Central memory CD8-positive, alpha-beta T cell (primary cell): Measurements from ENCODE around the gene RNF157.
"Not testable (repeated sequence)": the region's sequence is repeated elsewhere in the genome, so short reads cannot be mapped to it uniquely, and the experiment has no call there.

Source experiments
- ATAC-seq: fragments of 150-1000 bp; cut with Tn5 transposase; replicated peaks from 2 replicates; pipeline ENCODE4 v1.10.0; 2022; ENCODE audit warnings: mild to moderate bottlenecking, moderate FRiP score, moderate number of reproducible peaks; ENCODE audit not compliant: poor library complexity, severe bottlenecking; ENCODE audit errors: extremely low read depth
- DNase-seq, 2 donors: peaks; one replicate each; pipeline ENCODE4 v3.0.0; 2021; ENCODE audit warnings: low spot score in 2 of 2
- H3K27ac Mint-ChIP-seq: one replicate; pipeline ENCODE4 v1.8.0; 2022; ENCODE audit warnings: low read depth, mild to moderate bottlenecking, moderate library complexity, mixed read lengths
- H3K27me3 Mint-ChIP-seq: one replicate; pipeline ENCODE4 v1.8.0; 2022; ENCODE audit warnings: mixed read lengths
- H3K36me3 Mint-ChIP-seq: one replicate; pipeline ENCODE4 v1.8.0; 2022; ENCODE audit warnings: mild to moderate bottlenecking, moderate library complexity, mixed read lengths; ENCODE audit not compliant: insufficient read depth
- H3K4me1 Mint-ChIP-seq: one replicate; pipeline ENCODE4 v1.8.0; 2022; ENCODE audit warnings: mixed read lengths
- H3K4me3 Mint-ChIP-seq: one replicate; pipeline ENCODE4 v1.8.0; 2022; ENCODE audit warnings: mild to moderate bottlenecking, moderate library complexity, mixed read lengths
- H3K9me3 Mint-ChIP-seq: one replicate; pipeline ENCODE4 v1.8.0; 2022; ENCODE audit warnings: mixed read lengths

Gene RNF157

GRCh38 chr17:76243826-76244679 is 3.8 kb upstream of the RNF157 start:
- Mint-ChIP-seq H3K27ac (no peak overlapping the region), H3K4me1 (peaks cover 29% of the 10 kb centered on the region)
- no peak for DNase-seq

GRCh38 chr17:76241691-76242255 is 1.5 kb upstream of the RNF157 start:
- ATAC-seq (no peak), DNase-seq (no peak)
- Mint-ChIP-seq H3K9me3 (no peaks in the 10 kb centered on the region), H3K4me3 (peak overlapping the region; percentile 90), H3K27me3 (no peaks in the 10 kb centered on the region), H3K4me1 (peaks cover 30% of the 10 kb centered on the region), H3K36me3 (peaks cover 3% of the 10 kb centered on the region), H3K27ac (no peak overlapping the region)

More at GRCh38 chr17:76243826-76244679, 3.8 kb upstream of the RNF157 start:
- Mint-ChIP-seq H3K4me3 (no peak overlapping the region), H3K36me3 (peaks cover 3% of the 10 kb centered on the region), H3K27me3 (no peaks in the 10 kb centered on the region), H3K9me3 (no peaks in the 10 kb centered on the region)
- no peak for ATAC-seq

- peaks cover 3% of the 10 kb centered on the region for H3K36me3 Mint-ChIP-seq
- peaks cover 24% of the 10 kb centered on the region for H3K4me1 Mint-ChIP-seq
- H3K9me3 Mint-ChIP-seq: no peaks in the 10 kb centered on the region
These were observed 878 bp upstream of the RNF157 start for GRCh38 chr17:76241204-76241538.

GRCh38 chr17:76239538-76240274 is 587 bp downstream of the RNF157 start:
- ATAC-seq: no peak
- H3K4me1 Mint-ChIP-seq: peaks cover 22% of the 10 kb centered on the region
- no peak for DNase-seq
- peak overlapping the region; percentile 71 for H3K4me3 Mint-ChIP-seq
- H3K27ac Mint-ChIP-seq: no peak overlapping the region
- H3K9me3 Mint-ChIP-seq: no peaks in the 10 kb centered on the region
- H3K27me3 Mint-ChIP-seq: no peaks in the 10 kb centered on the region
- H3K36me3 Mint-ChIP-seq: peaks cover 3% of the 10 kb centered on the region

More at GRCh38 chr17:76241204-76241538, 878 bp upstream of the RNF157 start:
- ATAC-seq (no peak), DNase-seq (no peak)
- peak overlapping the region; percentile 74 for H3K27ac Mint-ChIP-seq
- H3K27me3 Mint-ChIP-seq: no peaks in the 10 kb centered on the region
- peak overlapping the region; percentile 90 for H3K4me3 Mint-ChIP-seq

GRCh38 chr17:76238847-76239537 is 1.3 kb downstream of the RNF157 start:
- no peaks in the 10 kb centered on the region for H3K27me3 Mint-ChIP-seq
- peaks cover 27% of the 10 kb centered on the region for H3K4me1 Mint-ChIP-seq
- ATAC-seq (no peak), DNase-seq (no peak)
- peak overlapping the region; percentile 71 for H3K4me3 Mint-ChIP-seq
- no peaks in the 10 kb centered on the region for H3K9me3 Mint-ChIP-seq
- H3K36me3 Mint-ChIP-seq: peaks cover 3% of the 10 kb centered on the region
- H3K27ac Mint-ChIP-seq: no peak overlapping the region

GRCh38 chr17:76237859-76238313 is 2.4 kb downstream of the RNF157 start:
- DNase-seq (no peak), ATAC-seq (no peak)
- Mint-ChIP-seq H3K27ac (no peak overlapping the region), H3K36me3 (peaks cover 3% of the 10 kb centered on the region), H3K4me3 (peak overlapping the region; percentile 11), H3K9me3 (no peaks in the 10 kb centered on the region), H3K4me1 (peaks cover 31% of the 10 kb centered on the region), H3K27me3 (no peaks in the 10 kb centered on the region)

- H3K4me1 Mint-ChIP-seq: peaks cover 31% of the 10 kb centered on the region
- ATAC-seq (no peak), DNase-seq (no peak)
- H3K9me3 Mint-ChIP-seq: no peaks in the 10 kb centered on the region
- peaks cover 3% of the 10 kb centered on the region for H3K36me3 Mint-ChIP-seq
- no peaks in the 10 kb centered on the region for H3K27me3 Mint-ChIP-seq
- H3K4me3 Mint-ChIP-seq: no peak overlapping the region
- H3K27ac Mint-ChIP-seq: peak overlapping the region; percentile 41
These were observed 3.7 kb downstream of the RNF157 start for GRCh38 chr17:76236603-76237002.

- H3K27me3 Mint-ChIP-seq: no peaks in the 10 kb centered on the region
- H3K9me3 Mint-ChIP-seq: no peaks in the 10 kb centered on the region
- ATAC-seq (no peak), DNase-seq (no peak)
- H3K36me3 Mint-ChIP-seq: peaks cover 2% of the 10 kb centered on the region
- no peak overlapping the region for H3K4me3 Mint-ChIP-seq
- no peak overlapping the region for H3K27ac Mint-ChIP-seq
- H3K4me1 Mint-ChIP-seq: peaks cover 24% of the 10 kb centered on the region
These were observed 4.4 kb downstream of the RNF157 start for GRCh38 chr17:76235883-76236282.

GRCh38 chr17:76234354-76234679 is 6.0 kb downstream of the RNF157 start:
- peaks cover 28% of the 10 kb centered on the region for H3K4me1 Mint-ChIP-seq

GRCh38 chr17:76233588-76234353 is 6.5 kb downstream of the RNF157 start:
- no peak for ATAC-seq
- H3K27me3 Mint-ChIP-seq: no peaks in the 10 kb centered on the region
- H3K4me1 Mint-ChIP-seq: peaks cover 28% of the 10 kb centered on the region
- no peak for DNase-seq
- H3K27ac Mint-ChIP-seq: no peak overlapping the region
- H3K9me3 Mint-ChIP-seq: no peaks in the 10 kb centered on the region
- peak overlapping the region; percentile 18 for H3K4me3 Mint-ChIP-seq
- H3K36me3 Mint-ChIP-seq: no peaks in the 10 kb centered on the region

More at GRCh38 chr17:76234354-76234679, 6.0 kb downstream of the RNF157 start:
- Mint-ChIP-seq H3K4me3 (peak overlapping the region; percentile 18), H3K9me3 (no peaks in the 10 kb centered on the region), H3K36me3 (no peaks in the 10 kb centered on the region), H3K27ac (no peak overlapping the region), H3K27me3 (no peaks in the 10 kb centered on the region)
- DNase-seq: no peak
- ATAC-seq: peak; percentile 54

GRCh38 chr17:76232342-76232741 is 8.0 kb downstream of the RNF157 start:
- Mint-ChIP-seq H3K4me1 (peaks cover 20% of the 10 kb centered on the region), H3K36me3 (no peaks in the 10 kb centered on the region), H3K27me3 (no peaks in the 10 kb centered on the region), H3K4me3 (no peak overlapping the region), H3K27ac (no peak overlapping the region), H3K9me3 (no peaks in the 10 kb centered on the region)
- ATAC-seq (no peak), DNase-seq (no peak)

- peaks cover 11% of the 10 kb centered on the region for H3K4me1 Mint-ChIP-seq
- H3K27ac Mint-ChIP-seq, H3K4me3 Mint-ChIP-seq, ATAC-seq, DNase-seq, H3K27me3 Mint-ChIP-seq, H3K9me3 Mint-ChIP-seq, H3K36me3 Mint-ChIP-seq: not testable (repeated sequence)
These were observed 13.5 kb downstream of the RNF157 start for GRCh38 chr17:76226749-76227148.
